SK-N-SH treated with all-trans-retinoic acid at 6 μM for 48 hours (cell line): ENCODE results near the gene ADAMTS6.

Source experiments
- ATAC-seq: fragments of 200-7000 bp; cut with Tn5 transposase; 3 replicates; pipeline ENCODE4 v1.9.1; 2020; ENCODE audit warnings: mild to moderate bottlenecking, moderate library complexity
- ARNTL ChIP-seq: fragments of 450-650 bp; formaldehyde crosslinking; IDR thresholded peaks from 2 replicates; pipeline ENCODE4 v1.5.0; 2020; ENCODE audit warnings: low read depth, mild to moderate bottlenecking, moderate library complexity, borderline replicate concordance
- BACH2 ChIP-seq: fragments of 250-450 bp; sonication (Bioruptor Pico); IDR thresholded peaks from 2 replicates; pipeline ENCODE4 v1.9.0; 2021; ENCODE audit warnings: mild to moderate bottlenecking, borderline replicate concordance
- CSDC2 ChIP-seq: fragments of 250-450 bp; sonication (Bioruptor Pico); IDR thresholded peaks from 2 replicates; pipeline ENCODE4 v1.5.0; 2020; ENCODE audit warnings: mild to moderate bottlenecking, moderate library complexity
- GLIS3 ChIP-seq: fragments of 250-450 bp; sonication (Bioruptor Pico); IDR thresholded peaks from 2 replicates; pipeline ENCODE4 v1.5.0; 2020; ENCODE audit warnings: mild to moderate bottlenecking, moderate library complexity
- ISL1 ChIP-seq: fragments of 250-450 bp; sonication (Bioruptor Pico); IDR thresholded peaks from 2 replicates; pipeline ENCODE4 v2.1.2; 2022; ENCODE audit warnings: mild to moderate bottlenecking, moderate library complexity
- OSR1 ChIP-seq: fragments of 250-450 bp; sonication (Bioruptor Pico); IDR thresholded peaks from 2 replicates; pipeline ENCODE4 v1.8.0; 2022; ENCODE audit warnings: moderate library complexity, mild to moderate bottlenecking, inconsistent platforms
- PPARA ChIP-seq: fragments of 250-450 bp; sonication (Bioruptor Pico); IDR thresholded peaks from 2 replicates; pipeline ENCODE4 v1.5.0; 2020; ENCODE audit warnings: mild to moderate bottlenecking, borderline replicate concordance
- RARB ChIP-seq: fragments of 250-450 bp; sonication (Bioruptor Pico); IDR thresholded peaks from 2 replicates; pipeline ENCODE4 v1.8.0; 2021; ENCODE audit warnings: mild to moderate bottlenecking, moderate library complexity
- SNAI2 ChIP-seq: fragments of 250-450 bp; sonication (Bioruptor Pico); IDR thresholded peaks from 2 replicates; pipeline ENCODE4 v1.5.0; 2020; ENCODE audit warnings: mild to moderate bottlenecking, moderate library complexity
- TCF4 ChIP-seq: fragments of 250-450 bp; sonication (Bioruptor Pico); IDR thresholded peaks from 2 replicates; pipeline ENCODE4 v1.8.0; 2021; ENCODE audit warnings: mild to moderate bottlenecking, moderate library complexity, borderline replicate concordance
- TSHZ2 ChIP-seq: fragments of 250-450 bp; sonication (Bioruptor Pico); IDR thresholded peaks from 2 replicates; pipeline ENCODE4 v1.5.0; 2020; ENCODE audit warnings: mild to moderate bottlenecking, moderate library complexity
- ZC3H10 ChIP-seq: fragments of 250-450 bp; sonication (Bioruptor Pico); IDR thresholded peaks from 2 replicates; pipeline ENCODE4 v1.5.1; 2021; ENCODE audit warnings: mild to moderate bottlenecking, moderate library complexity
- ZFP30 ChIP-seq: fragments of 450-650 bp; formaldehyde crosslinking; IDR thresholded peaks from 2 replicates; pipeline ENCODE4 v1.5.0; 2022; ENCODE audit warnings: mild to moderate bottlenecking, moderate library complexity
- ZNF565 ChIP-seq: fragments of 450-650 bp; formaldehyde crosslinking; conservative IDR thresholded peaks from 2 replicates; pipeline ENCODE4 v1.5.0; 2020; ENCODE audit warnings: low read depth, mild to moderate bottlenecking, moderate library complexity
- ZNF70 ChIP-seq: fragments of 450-650 bp; formaldehyde crosslinking; IDR thresholded peaks from 2 replicates; pipeline ENCODE4 v1.5.0; 2020; ENCODE audit warnings: mild to moderate bottlenecking, moderate library complexity
- ZNF8 ChIP-seq: fragments of 450-650 bp; formaldehyde crosslinking; IDR thresholded peaks from 2 replicates; pipeline ENCODE4 v1.5.0; 2020; ENCODE audit warnings: mild to moderate bottlenecking, moderate library complexity
- TF ChIP-seq, protein P1 (sequence below): fragments of 250-450 bp; sonication (Bioruptor Pico); IDR thresholded peaks from 2 replicates; pipeline ENCODE4 v1.8.0; 2021; ENCODE audit warnings: low read depth, mild to moderate bottlenecking, moderate library complexity, borderline replicate concordance
- TF ChIP-seq, protein P2 (sequence below): fragments of 250-450 bp; sonication (Bioruptor Pico); IDR thresholded peaks from 2 replicates; pipeline ENCODE4 v1.5.1; 2020; ENCODE audit warnings: low read depth, mild to moderate bottlenecking, moderate library complexity
- TF ChIP-seq, protein P3 (sequence below): fragments of 250-450 bp; sonication (Bioruptor Pico); IDR thresholded peaks from 2 replicates; pipeline ENCODE4 v1.8.0; 2020; ENCODE audit warnings: mild to moderate bottlenecking, moderate library complexity, borderline replicate concordance

The ADAMTS6 gene

GRCh38 chr5:65341835-65342234 is 139.9 kb downstream of the ADAMTS6 start:
- ATAC-seq, result no peak
- TF ChIP-seq, protein P1, sequence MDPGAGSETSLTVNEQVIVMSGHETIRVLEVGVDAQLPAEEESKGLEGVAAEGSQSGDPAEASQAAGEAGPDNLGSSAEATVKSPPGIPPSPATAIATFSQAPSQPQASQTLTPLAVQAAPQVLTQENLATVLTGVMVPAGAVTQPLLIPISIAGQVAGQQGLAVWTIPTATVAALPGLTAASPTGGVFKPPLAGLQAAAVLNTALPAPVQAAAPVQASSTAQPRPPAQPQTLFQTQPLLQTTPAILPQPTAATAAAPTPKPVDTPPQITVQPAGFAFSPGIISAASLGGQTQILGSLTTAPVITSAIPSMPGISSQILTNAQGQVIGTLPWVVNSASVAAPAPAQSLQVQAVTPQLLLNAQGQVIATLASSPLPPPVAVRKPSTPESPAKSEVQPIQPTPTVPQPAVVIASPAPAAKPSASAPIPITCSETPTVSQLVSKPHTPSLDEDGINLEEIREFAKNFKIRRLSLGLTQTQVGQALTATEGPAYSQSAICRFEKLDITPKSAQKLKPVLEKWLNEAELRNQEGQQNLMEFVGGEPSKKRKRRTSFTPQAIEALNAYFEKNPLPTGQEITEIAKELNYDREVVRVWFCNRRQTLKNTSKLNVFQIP (CRISPR knock-in tag), result no peak
- TF ChIP-seq ZC3H10 (no peak), RARB (CRISPR knock-in tag) (no peak), ZNF565 (CRISPR knock-in tag) (no peak), ZFP30 (CRISPR knock-in tag) (no peak), ZNF70 (CRISPR knock-in tag) (no peak), ISL1 (CRISPR knock-in tag) (no peak), ARNTL (no peak)
- TF ChIP-seq, protein P2, sequence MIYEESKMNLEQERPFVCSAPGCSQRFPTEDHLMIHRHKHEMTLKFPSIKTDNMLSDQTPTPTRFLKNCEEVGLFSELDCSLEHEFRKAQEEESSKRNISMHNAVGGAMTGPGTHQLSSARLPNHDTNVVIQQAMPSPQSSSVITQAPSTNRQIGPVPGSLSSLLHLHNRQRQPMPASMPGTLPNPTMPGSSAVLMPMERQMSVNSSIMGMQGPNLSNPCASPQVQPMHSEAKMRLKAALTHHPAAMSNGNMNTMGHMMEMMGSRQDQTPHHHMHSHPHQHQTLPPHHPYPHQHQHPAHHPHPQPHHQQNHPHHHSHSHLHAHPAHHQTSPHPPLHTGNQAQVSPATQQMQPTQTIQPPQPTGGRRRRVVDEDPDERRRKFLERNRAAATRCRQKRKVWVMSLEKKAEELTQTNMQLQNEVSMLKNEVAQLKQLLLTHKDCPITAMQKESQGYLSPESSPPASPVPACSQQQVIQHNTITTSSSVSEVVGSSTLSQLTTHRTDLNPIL, result no peak

GRCh38 chr5:65338606-65339151 is 143.0 kb downstream of the ADAMTS6 start:
- ATAC-seq, result no peak
- TF ChIP-seq RARB (CRISPR knock-in tag) (no peak), PPARA (no peak), OSR1 (CRISPR knock-in tag) (no peak), GLIS3 (no peak)
- TF ChIP-seq, protein P1 (CRISPR knock-in tag), result no peak
- TF ChIP-seq, protein P3, sequence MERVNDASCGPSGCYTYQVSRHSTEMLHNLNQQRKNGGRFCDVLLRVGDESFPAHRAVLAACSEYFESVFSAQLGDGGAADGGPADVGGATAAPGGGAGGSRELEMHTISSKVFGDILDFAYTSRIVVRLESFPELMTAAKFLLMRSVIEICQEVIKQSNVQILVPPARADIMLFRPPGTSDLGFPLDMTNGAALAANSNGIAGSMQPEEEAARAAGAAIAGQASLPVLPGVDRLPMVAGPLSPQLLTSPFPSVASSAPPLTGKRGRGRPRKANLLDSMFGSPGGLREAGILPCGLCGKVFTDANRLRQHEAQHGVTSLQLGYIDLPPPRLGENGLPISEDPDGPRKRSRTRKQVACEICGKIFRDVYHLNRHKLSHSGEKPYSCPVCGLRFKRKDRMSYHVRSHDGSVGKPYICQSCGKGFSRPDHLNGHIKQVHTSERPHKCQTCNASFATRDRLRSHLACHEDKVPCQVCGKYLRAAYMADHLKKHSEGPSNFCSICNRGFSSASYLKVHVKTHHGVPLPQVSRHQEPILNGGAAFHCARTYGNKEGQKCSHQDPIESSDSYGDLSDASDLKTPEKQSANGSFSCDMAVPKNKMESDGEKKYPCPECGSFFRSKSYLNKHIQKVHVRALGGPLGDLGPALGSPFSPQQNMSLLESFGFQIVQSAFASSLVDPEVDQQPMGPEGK (CRISPR knock-in tag), result no peak
- TF ChIP-seq, protein P2, result no peak

GRCh38 chr5:65334077-65334476 is 147.6 kb downstream of the ADAMTS6 start:
- ATAC-seq, result no peak
- TF ChIP-seq ZFP30 (CRISPR knock-in tag), result no peak
- no peak for TF ChIP-seq RARB (CRISPR knock-in tag)
- no peak for TF ChIP-seq ARNTL
- TF ChIP-seq ZNF8 (CRISPR knock-in tag), result no peak

DNA sequence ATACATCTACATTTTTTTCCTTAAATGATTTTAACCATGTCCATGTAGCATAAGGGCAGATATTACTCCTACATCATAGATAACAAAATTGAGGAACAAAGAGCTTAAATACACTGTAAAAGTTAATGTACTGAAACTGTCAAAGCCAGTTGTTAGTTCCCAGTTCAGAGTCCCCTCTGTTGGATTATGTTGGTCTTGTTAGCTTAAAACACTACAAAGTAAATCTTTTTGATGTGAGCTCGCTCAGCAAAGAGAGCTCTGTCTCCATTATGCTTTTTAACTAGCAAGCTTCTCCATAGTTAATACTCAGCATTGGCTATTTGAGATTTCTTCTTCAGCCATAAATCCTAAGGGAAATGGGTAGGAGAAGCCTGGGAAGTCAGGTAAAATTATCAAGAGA is 149.1 kb downstream of the ADAMTS6 start:
- ATAC-seq, result no peak
- TF ChIP-seq GLIS3 (no peak), ARNTL (no peak), RARB (CRISPR knock-in tag) (no peak), BACH2 (CRISPR knock-in tag) (no peak), TCF4 (no peak), ISL1 (CRISPR knock-in tag) (no peak), TSHZ2 (CRISPR knock-in tag) (no peak), SNAI2 (CRISPR knock-in tag) (no peak), CSDC2 (no peak)
- TF ChIP-seq, protein P2, result no peak
- TF ChIP-seq, protein P3 (CRISPR knock-in tag), result no peak
- TF ChIP-seq, protein P1 (CRISPR knock-in tag), result no peak
